Measurements from ENCODE around the gene TMLHE. TPM values are rescaled to one million over a fixed set of nuclear protein-coding genes. Genes with fewer than 3 reads are reported as not detected.

TMLHE gene
- total RNA-seq (2022; extraction: Qiagen RNA extraction) = 9.3 to 10.1 TPM (median 9.9 TPM) in 5 replicates

GRCh38 chrX:155612312-155613224 lies at the start of gene TMLHE, which contains the start of gene SPRY3:
TSS of gene TMLHE (minus strand) at chrX:155612952. CDS start at chrX:155545276, 67,676 bp downstream.
TSS of gene SPRY3 (plus strand) at chrX:155612586.

GRCh38 chrX:155458471-155458870 lies 154.3 kb downstream of the TMLHE start, which contains the start of gene F8A3:
TSS of gene F8A3 (minus strand) at chrX:155458620. CDS start at chrX:155458600, 20 bp downstream.

Other genes starting within 250 kb of the TMLHE start
- not detected in 5 replicates for gene F8A2, start 230.9 kb downstream of the TMLHE start, total RNA-seq (2022; extraction: Qiagen RNA extraction)
- 0.55 to 1.4 TPM (median 1.0 TPM) in 5 replicates for gene F8A3, start 154.3 kb downstream of the TMLHE start, total RNA-seq (2022; extraction: Qiagen RNA extraction)
- 0.08 to 0.15 TPM (median 0.14 TPM) in 5 replicates for gene SPRY3, start 366 bp downstream of the TMLHE start, total RNA-seq (2022; extraction: Qiagen RNA extraction)